Neural progenitor cell (in vitro differentiated cells): ENCODE data around the gene HYDIN.
"Not testable (repeated sequence)": the region's sequence is repeated elsewhere in the genome, so short reads cannot be mapped to it uniquely, and the experiment has no call there.

Experiments used
- EZH2 ChIP-seq: fragments of 200-600 bp; sonication (generic); IDR thresholded peaks from 2 replicates; pipeline ENCODE4 v1.6.1; 2017; ENCODE audit warnings: antibody characterized with exemption, mild to moderate bottlenecking, moderate library complexity
- EZH2phosphoT487 ChIP-seq: fragments of 200-600 bp; sonication (generic); IDR thresholded peaks from 2 replicates; pipeline ENCODE4 v1.6.1; 2017; ENCODE audit warnings: antibody characterized with exemption
- TF ChIP-seq, protein P1 (sequence below): fragments of 200-600 bp; sonication (generic); IDR thresholded peaks from 2 replicates; pipeline ENCODE4 v1.5.1; 2017; ENCODE audit warnings: antibody characterized with exemption, mild to moderate bottlenecking

DNA sequence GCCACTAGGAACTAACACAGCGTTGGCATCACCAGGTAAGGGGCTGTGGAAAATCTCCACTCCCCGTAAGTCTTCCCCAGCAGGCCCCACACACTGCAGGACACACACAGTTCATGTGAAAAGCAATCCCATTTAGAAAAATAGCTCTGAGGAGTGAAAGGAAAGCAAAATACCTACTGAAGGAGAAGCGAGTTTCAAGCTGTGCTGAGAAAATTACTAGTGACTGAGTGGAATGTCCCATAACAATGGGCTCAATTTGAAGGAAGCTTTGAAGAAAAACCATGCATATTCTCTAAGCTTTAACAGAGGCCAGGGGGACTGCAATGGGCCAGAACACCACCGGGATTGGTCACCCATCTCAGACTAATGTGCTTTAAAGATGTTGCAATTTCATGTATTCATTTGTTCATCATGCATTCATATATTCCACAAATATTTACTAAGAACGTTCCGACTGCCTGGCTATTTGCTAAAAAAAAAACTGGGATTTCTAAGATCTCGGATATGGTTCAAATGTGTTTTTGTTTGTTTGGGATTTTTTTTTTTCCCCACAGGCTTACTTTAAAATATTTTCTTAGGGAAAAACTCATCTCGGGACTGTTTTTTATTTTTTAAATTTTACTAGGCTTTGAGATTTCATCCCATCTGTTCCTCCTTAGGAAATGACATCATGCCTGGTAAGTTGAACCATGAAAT is 202.3 kb downstream of the HYDIN start:
- TF ChIP-seq, protein P1, sequence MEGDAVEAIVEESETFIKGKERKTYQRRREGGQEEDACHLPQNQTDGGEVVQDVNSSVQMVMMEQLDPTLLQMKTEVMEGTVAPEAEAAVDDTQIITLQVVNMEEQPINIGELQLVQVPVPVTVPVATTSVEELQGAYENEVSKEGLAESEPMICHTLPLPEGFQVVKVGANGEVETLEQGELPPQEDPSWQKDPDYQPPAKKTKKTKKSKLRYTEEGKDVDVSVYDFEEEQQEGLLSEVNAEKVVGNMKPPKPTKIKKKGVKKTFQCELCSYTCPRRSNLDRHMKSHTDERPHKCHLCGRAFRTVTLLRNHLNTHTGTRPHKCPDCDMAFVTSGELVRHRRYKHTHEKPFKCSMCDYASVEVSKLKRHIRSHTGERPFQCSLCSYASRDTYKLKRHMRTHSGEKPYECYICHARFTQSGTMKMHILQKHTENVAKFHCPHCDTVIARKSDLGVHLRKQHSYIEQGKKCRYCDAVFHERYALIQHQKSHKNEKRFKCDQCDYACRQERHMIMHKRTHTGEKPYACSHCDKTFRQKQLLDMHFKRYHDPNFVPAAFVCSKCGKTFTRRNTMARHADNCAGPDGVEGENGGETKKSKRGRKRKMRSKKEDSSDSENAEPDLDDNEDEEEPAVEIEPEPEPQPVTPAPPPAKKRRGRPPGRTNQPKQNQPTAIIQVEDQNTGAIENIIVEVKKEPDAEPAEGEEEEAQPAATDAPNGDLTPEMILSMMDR = not testable (repeated sequence)
- TF ChIP-seq EZH2, EZH2phosphoT487: not testable (repeated sequence)
